Trophoblast cell (in vitro differentiated cells and primary cell): Measurements from ENCODE around the gene SLAMF6.

Experiments used
- DNase-seq, 2 donors: peaks; one replicate each; pipeline ENCODE4 v3.0.0-alpha.2; 2016
- H2AFZ ChIP-seq: 2 replicates; pipeline ENCODE4 v1.6.1; 2013; ENCODE audit warnings: low read length, moderate library complexity, mild to moderate bottlenecking; ENCODE audit not compliant: insufficient read depth, poor library complexity
- H2AK5ac ChIP-seq: 2 replicates; pipeline ENCODE4 v1.6.1; 2013; ENCODE audit warnings: mild to moderate bottlenecking, low read length
- H2BK120ac ChIP-seq: 2 replicates; pipeline ENCODE4 v1.6.1; 2013; ENCODE audit warnings: low read length, mild to moderate bottlenecking, moderate library complexity; ENCODE audit not compliant: insufficient read depth, poor library complexity
- H2BK12ac ChIP-seq: 2 replicates; pipeline ENCODE4 v1.6.1; 2013; ENCODE audit warnings: mild to moderate bottlenecking, low read length, moderate library complexity
- H2BK5ac ChIP-seq: 2 replicates; pipeline ENCODE4 v1.6.1; 2013; ENCODE audit warnings: low read length, low read depth, moderate library complexity, mild to moderate bottlenecking; ENCODE audit not compliant: poor library complexity
- H3K14ac ChIP-seq: 2 replicates; pipeline ENCODE4 v1.6.1; 2013; ENCODE audit warnings: mild to moderate bottlenecking, low read length
- H3K18ac ChIP-seq: 2 replicates; pipeline ENCODE4 v1.6.1; 2013; ENCODE audit warnings: mild to moderate bottlenecking, low read length
- H3K23ac ChIP-seq: 2 replicates; pipeline ENCODE4 v1.6.1; 2013; ENCODE audit warnings: low read length
- H3K27ac ChIP-seq: 2 replicates; pipeline ENCODE4 v1.5.1; 2013; ENCODE audit warnings: low read depth, mild to moderate bottlenecking, inconsistent platforms, low read length, moderate library complexity
- H3K27me3 ChIP-seq: 2 replicates; pipeline ENCODE4 v1.6.1; 2013; ENCODE audit warnings: inconsistent platforms, mild to moderate bottlenecking, low read length, moderate library complexity; ENCODE audit not compliant: insufficient read depth
- H3K36me3 ChIP-seq, 2 experiments: 1 replicate in 1 of 2; 2 replicates in 1 of 2; pipeline ENCODE4 v1.6.1; 2013; ENCODE audit warnings: low read length in 2 of 2, mild to moderate bottlenecking in 2 of 2, moderate library complexity in 1 of 2; ENCODE audit not compliant: insufficient read depth in 2 of 2, control insufficient read depth in 1 of 2
- H3K4ac ChIP-seq: 2 replicates; pipeline ENCODE4 v1.6.1; 2013; ENCODE audit warnings: low read depth, mild to moderate bottlenecking, low read length, moderate library complexity
- H3K4me1 ChIP-seq, 2 experiments: 1 replicate in 1 of 2; 2 replicates in 1 of 2; pipeline ENCODE4 v1.6.1; 2013; ENCODE audit warnings: low read length in 2 of 2, mild to moderate bottlenecking in 2 of 2, moderate library complexity in 1 of 2; ENCODE audit not compliant: insufficient read depth in 2 of 2, control insufficient read depth in 1 of 2
- H3K4me2 ChIP-seq: 2 replicates; pipeline ENCODE4 v1.6.1; 2013; ENCODE audit warnings: inconsistent platforms, mild to moderate bottlenecking, low read length, moderate library complexity
- H3K4me3 ChIP-seq: 2 replicates; pipeline ENCODE4 v1.5.1; 2013; ENCODE audit warnings: mild to moderate bottlenecking, low read depth, low read length, inconsistent platforms
- H3K79me1 ChIP-seq: one replicate; pipeline ENCODE4 v1.6.1; 2013; ENCODE audit warnings: low read length
- H3K79me2 ChIP-seq: 2 replicates; pipeline ENCODE4 v1.6.1; 2013; ENCODE audit warnings: low read length, mild to moderate bottlenecking; ENCODE audit not compliant: control insufficient read depth, insufficient read depth, poor library complexity
- H3K9ac ChIP-seq: 2 replicates; pipeline ENCODE4 v1.6.1; 2013; ENCODE audit warnings: mild to moderate bottlenecking, low read length
- H3K9me3 ChIP-seq: 2 replicates; pipeline ENCODE4 v1.6.1; 2013; ENCODE audit warnings: low read depth, mild to moderate bottlenecking, control low read depth, inconsistent platforms, low read length; ENCODE audit not compliant: insufficient read depth
- H4K12ac ChIP-seq: 2 replicates; pipeline ENCODE4 v1.6.1; 2013; ENCODE audit warnings: low read depth, mild to moderate bottlenecking, low read length, moderate library complexity
- H4K8ac ChIP-seq: 2 replicates; pipeline ENCODE4 v1.6.1; 2013; ENCODE audit warnings: low read depth, mild to moderate bottlenecking, low read length, moderate library complexity
- H4K91ac ChIP-seq: one replicate; pipeline ENCODE4 v1.6.1; 2013; ENCODE audit warnings: low read depth, mild to moderate bottlenecking, low read length, moderate library complexity
- whole genome bisulfite sequencing: extraction: QIAGEN DNeasy Blood & Tissue Kit; methylation state at CpG from one replicate; pipeline ENCODE4 v1.1.7; 2013; ENCODE audit warnings: missing lambda C conversion rate; ENCODE audit not compliant: insufficient read length, insufficient coverage; ENCODE audit errors: extremely low coverage; 5-methylcytosine and 5-hydroxymethylcytosine counted together

Gene SLAMF6

DNA sequence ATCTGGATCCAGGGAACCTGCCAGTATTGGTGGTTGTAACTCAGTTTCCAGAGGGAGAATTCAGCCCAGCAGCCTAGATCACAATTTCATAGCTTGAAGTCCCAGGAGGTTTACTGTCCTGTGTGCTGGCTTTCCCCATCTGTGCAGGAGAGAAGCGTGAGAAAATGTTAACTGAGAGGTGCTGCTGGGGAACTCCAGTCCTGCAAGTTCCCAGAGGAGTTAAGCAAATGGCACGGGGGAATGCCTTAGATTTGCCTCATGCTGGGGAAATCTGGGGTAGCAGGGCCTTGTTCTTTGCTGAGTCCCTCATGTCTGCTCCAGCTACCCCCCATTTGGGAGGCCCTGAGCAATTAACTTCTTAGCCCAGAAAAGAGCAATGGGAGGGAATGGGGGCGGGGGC is 25.1 kb upstream of the SLAMF6 start:
- Histone ChIP-seq H3K27me3 (no peaks in the 10 kb centered on the region), H2AK5ac (no peak overlapping the region), H3K14ac (no peak overlapping the region), H2BK120ac (no peak overlapping the region), H3K79me2 (no peaks in the 10 kb centered on the region), H4K91ac (no peak overlapping the region), H3K27ac (no peak overlapping the region), H3K4me2 (no peak overlapping the region), H3K9me3 (no peaks in the 10 kb centered on the region), H3K23ac (no peak overlapping the region), H3K18ac (no peak overlapping the region), H2BK5ac (no peak overlapping the region), H3K36me3 (no peaks in the 10 kb centered on the region), H2BK12ac (no peak overlapping the region), H3K9ac (no peak overlapping the region), H3K4me3 (no peak overlapping the region), H3K79me1 (no peaks in the 10 kb centered on the region), H4K8ac (no peak overlapping the region), H2AFZ (no peak overlapping the region), H3K4ac (no peak overlapping the region), H4K12ac (no peak overlapping the region), H3K4me1 (no peaks in the 10 kb centered on the region)
- no peak for DNase-seq
- no CpG with 5 or more reads among the region's 3 CpGs for WGBS

DNA sequence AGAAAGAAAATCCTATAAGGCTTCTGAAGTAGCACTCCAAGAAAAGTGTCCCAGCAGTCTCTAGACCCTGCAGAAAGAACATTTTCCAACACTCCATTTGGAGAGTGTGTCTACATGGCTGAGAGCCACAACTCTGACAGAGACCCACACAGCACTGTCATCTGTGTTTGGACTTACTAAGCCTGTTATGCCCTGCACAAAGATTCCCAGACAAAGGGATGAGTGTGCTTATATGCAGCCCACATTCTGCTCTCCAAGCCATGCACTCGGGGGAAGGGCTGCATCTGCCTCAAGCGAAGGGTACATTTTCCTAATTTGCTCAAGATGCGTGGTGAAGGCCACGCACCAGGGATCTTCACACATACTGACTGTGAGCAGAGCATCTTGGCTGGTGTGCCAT is 24.4 kb upstream of the SLAMF6 start:
- Histone ChIP-seq H3K18ac (no peak overlapping the region), H3K14ac (no peak overlapping the region), H3K4me1 (no peaks in the 10 kb centered on the region), H4K91ac (no peak overlapping the region), H4K12ac (no peak overlapping the region), H2BK5ac (no peak overlapping the region), H2AK5ac (no peak overlapping the region), H3K4me3 (no peak overlapping the region), H3K4ac (no peak overlapping the region), H3K27me3 (no peaks in the 10 kb centered on the region), H2BK120ac (no peak overlapping the region), H2BK12ac (no peak overlapping the region), H3K23ac (no peak overlapping the region), H3K36me3 (no peaks in the 10 kb centered on the region), H3K27ac (no peak overlapping the region), H2AFZ (no peak overlapping the region), H3K9me3 (no peaks in the 10 kb centered on the region), H3K9ac (no peak overlapping the region), H3K79me2 (no peaks in the 10 kb centered on the region), H3K4me2 (no peak overlapping the region), H3K79me1 (no peaks in the 10 kb centered on the region), H4K8ac (no peak overlapping the region)
- WGBS, result no CpG with 5 or more reads among the region's 4 CpGs
- no peak for DNase-seq

DNA sequence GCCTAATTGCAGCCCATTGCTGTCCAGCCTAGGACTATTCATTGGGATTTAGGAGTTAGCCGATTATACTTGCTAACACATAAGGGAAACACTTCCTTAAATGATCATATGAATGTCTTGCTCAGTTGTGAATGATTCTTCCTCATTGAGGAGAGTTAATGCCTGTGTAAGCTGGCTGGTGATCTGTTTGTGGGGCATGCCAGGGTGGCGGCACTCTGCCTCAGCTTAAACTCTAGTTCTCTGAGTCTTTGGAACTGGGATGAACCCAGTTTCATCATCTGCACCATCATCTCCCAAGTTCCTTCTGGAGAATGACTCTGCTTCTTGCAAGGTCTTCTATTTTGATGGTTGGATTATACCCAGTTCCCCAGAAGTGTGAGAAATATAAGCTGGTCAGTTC is 23.9 kb upstream of the SLAMF6 start:
- Histone ChIP-seq H3K79me1 (no peaks in the 10 kb centered on the region), H4K91ac (no peak overlapping the region), H2AFZ (no peak overlapping the region), H3K9ac (no peak overlapping the region), H2BK5ac (no peak overlapping the region), H3K36me3 (no peaks in the 10 kb centered on the region), H4K8ac (no peak overlapping the region), H3K23ac (no peak overlapping the region), H3K27me3 (no peaks in the 10 kb centered on the region), H4K12ac (no peak overlapping the region), H2AK5ac (no peak overlapping the region), H3K14ac (no peak overlapping the region), H3K4me1 (no peaks in the 10 kb centered on the region), H3K4me2 (no peak overlapping the region), H3K9me3 (no peaks in the 10 kb centered on the region), H3K4ac (no peak overlapping the region), H3K4me3 (no peak overlapping the region), H2BK120ac (no peak overlapping the region), H3K79me2 (no peaks in the 10 kb centered on the region), H2BK12ac (no peak overlapping the region), H3K18ac (no peak overlapping the region), H3K27ac (no peak overlapping the region)
- peak in 1 of 2 donors; percentile 12 for DNase-seq
- no CpG with 5 or more reads among the region's 2 CpGs for WGBS

DNA sequence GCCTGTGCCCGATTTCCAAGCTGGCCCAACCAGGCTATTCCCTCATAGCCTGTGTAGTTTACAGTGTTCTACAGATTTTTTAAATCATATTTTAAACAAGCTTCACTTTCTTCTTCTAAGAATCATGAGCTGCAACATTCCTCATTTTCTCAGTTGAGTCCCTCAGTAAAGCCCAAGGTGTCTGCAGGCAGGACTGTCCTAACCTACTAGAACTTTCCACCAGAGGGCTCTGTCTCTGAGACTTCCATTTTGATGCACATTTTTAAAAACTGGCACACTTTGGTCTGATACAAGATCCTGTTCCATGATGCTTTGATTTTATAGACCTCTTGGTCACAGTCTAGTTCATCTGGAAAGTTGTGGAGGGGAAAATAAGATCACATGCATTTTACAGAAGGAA is 21.6 kb upstream of the SLAMF6 start:
- no peaks in the 10 kb centered on the region for H3K79me1 ChIP-seq
- no peaks in the 10 kb centered on the region for H3K9me3 ChIP-seq
- H4K12ac ChIP-seq, result no peak overlapping the region
- H4K91ac ChIP-seq, result no peak overlapping the region
- no peaks in the 10 kb centered on the region for H3K27me3 ChIP-seq
- no peak overlapping the region for H2BK120ac ChIP-seq
- H3K23ac ChIP-seq, result no peak overlapping the region
- no peak overlapping the region for H3K18ac ChIP-seq
- peak in 1 of 2 donors; percentile 51 for DNase-seq
- H2BK12ac ChIP-seq, result no peak overlapping the region
- H3K4ac ChIP-seq, result no peak overlapping the region
- H3K79me2 ChIP-seq, result no peaks in the 10 kb centered on the region
- no peak overlapping the region for H3K14ac ChIP-seq
- peaks cover 0 to 2% of the 10 kb centered on the region in 2 experiments for H3K4me1 ChIP-seq
- H4K8ac ChIP-seq, result no peak overlapping the region
- no peak overlapping the region for H3K27ac ChIP-seq
- WGBS, result no CpG with 5 or more reads among the region's 1 CpG
- no peak overlapping the region for H2AK5ac ChIP-seq
- H3K4me2 ChIP-seq, result no peak overlapping the region
- H3K4me3 ChIP-seq, result no peak overlapping the region
- H3K9ac ChIP-seq, result no peak overlapping the region
- H2AFZ ChIP-seq, result no peak overlapping the region
- H2BK5ac ChIP-seq, result no peak overlapping the region
- no peaks in the 10 kb centered on the region for H3K36me3 ChIP-seq
